ENCODE data around the gene ARF1. TPM values are rescaled to one million over a fixed set of nuclear protein-coding genes. Genes with fewer than 3 reads are reported as not detected.

Gene ARF1
- total RNA-seq, 1 donor from 2014 or later = 259 TPM

GRCh38 chr1:228140724-228141225, 58.3 kb downstream of the ARF1 start:
- Mint-ChIP-seq H3K4me1 (ENCODE audit: low read depth) (peaks cover 5% of the 10 kb centered on the region), H3K36me3 (ENCODE audit: insufficient read depth) (no peaks in the 10 kb centered on the region), H3K4me3 (ENCODE audit: low read depth) (peak overlapping the region; percentile 90)

GRCh38 chr1:228141226-228142044, 58.9 kb downstream of the ARF1 start:
- no peaks in the 10 kb centered on the region for H3K9me3 Mint-ChIP-seq (ENCODE audit: low read depth)
- peak overlapping the region; percentile 92 for H3K27ac Mint-ChIP-seq
- H3K4me1 Mint-ChIP-seq (ENCODE audit: low read depth) = peaks cover 5% of the 10 kb centered on the region
- H3K4me3 Mint-ChIP-seq (ENCODE audit: low read depth) = peak overlapping the region; percentile 90
- no peaks in the 10 kb centered on the region for H3K36me3 Mint-ChIP-seq (ENCODE audit: insufficient read depth)
- no peak for DNase-seq (ENCODE audit: low spot score, unreplicated experiment)
- no peak for TF ChIP-seq CTCF (IDR thresholded peaks at IDR 0.05; ENCODE audit: unreplicated experiment)
- H3K27me3 Mint-ChIP-seq = peaks cover 13% of the 10 kb centered on the region

More at GRCh38 chr1:228140724-228141225, 58.3 kb downstream of the ARF1 start:
- DNase-seq (ENCODE audit: low spot score, unreplicated experiment) = no peak
- peaks cover 20% of the 10 kb centered on the region for H3K27me3 Mint-ChIP-seq
- TF ChIP-seq CTCF (IDR thresholded peaks at IDR 0.05; ENCODE audit: unreplicated experiment) = no peak
- H3K27ac Mint-ChIP-seq = peak overlapping the region; percentile 92
- H3K9me3 Mint-ChIP-seq (ENCODE audit: low read depth) = no peaks in the 10 kb centered on the region

- DNase-seq (ENCODE audit: low spot score, unreplicated experiment) = no peak
- Mint-ChIP-seq H3K9me3 (ENCODE audit: low read depth) (no peaks in the 10 kb centered on the region), H3K36me3 (ENCODE audit: insufficient read depth) (no peaks in the 10 kb centered on the region), H3K27me3 (peaks cover 5% of the 10 kb centered on the region), H3K4me3 (ENCODE audit: low read depth) (peak overlapping the region; percentile 90), H3K27ac (no peak overlapping the region), H3K4me1 (ENCODE audit: low read depth) (peaks cover 5% of the 10 kb centered on the region)
- no peak for TF ChIP-seq CTCF (IDR thresholded peaks at IDR 0.05; ENCODE audit: unreplicated experiment)
These were observed 59.7 kb downstream of the ARF1 start for GRCh38 chr1:228142155-228142691.

GRCh38 chr1:228142701-228143136, 60.2 kb downstream of the ARF1 start:
- no peaks in the 10 kb centered on the region for H3K9me3 Mint-ChIP-seq (ENCODE audit: low read depth)
- H3K4me1 Mint-ChIP-seq (ENCODE audit: low read depth) = peaks cover 5% of the 10 kb centered on the region
- peaks cover under 1% of the 10 kb centered on the region for H3K27me3 Mint-ChIP-seq
- no peak for DNase-seq (ENCODE audit: low spot score, unreplicated experiment)
- H3K27ac Mint-ChIP-seq = no peak overlapping the region
- no peak for TF ChIP-seq CTCF (IDR thresholded peaks at IDR 0.05; ENCODE audit: unreplicated experiment)
- no peaks in the 10 kb centered on the region for H3K36me3 Mint-ChIP-seq (ENCODE audit: insufficient read depth)
- peak overlapping the region; percentile 21 for H3K4me3 Mint-ChIP-seq (ENCODE audit: low read depth)

- Mint-ChIP-seq H3K4me3 (ENCODE audit: low read depth) (peak overlapping the region; percentile 16), H3K27ac (no peak overlapping the region), H3K4me1 (ENCODE audit: low read depth) (peaks cover 5% of the 10 kb centered on the region), H3K9me3 (ENCODE audit: low read depth) (no peaks in the 10 kb centered on the region), H3K36me3 (ENCODE audit: insufficient read depth) (no peaks in the 10 kb centered on the region), H3K27me3 (no peaks in the 10 kb centered on the region)
- no peak for DNase-seq (ENCODE audit: low spot score, unreplicated experiment)
- no peak for TF ChIP-seq CTCF (IDR thresholded peaks at IDR 0.05; ENCODE audit: unreplicated experiment)
These were observed 61.1 kb downstream of the ARF1 start for GRCh38 chr1:228143480-228144192.

All from progenitor cell of endocrine pancreas (in vitro differentiated cells).